ENCODE data around the gene NSD2. TPM values are rescaled to one million over a fixed set of nuclear protein-coding genes. Genes with fewer than 3 reads are reported as not detected.

The NSD2 gene
- total and polyA plus RNA-seq, 7 donors, result 7.2 to 57.9 (median 36.0) TPM

- H3K27me3 ChIP-seq, result no peaks in the 10 kb centered on the region
- no peaks in the 10 kb centered on the region for H3K9me3 ChIP-seq
- intact Hi-C loops (cut with DNase I), result no loop called here
- no peaks in the 10 kb centered on the region for H3K4me1 ChIP-seq
- TF ChIP-seq EP300 (IDR thresholded peaks at IDR 0.05), result no peak
- no peak for TF ChIP-seq POLR2AphosphoS5 (IDR thresholded peaks at IDR 0.05)
- no peak for TF ChIP-seq CTCF (IDR thresholded peaks at IDR 0.05)
- TF ChIP-seq POLR2A (IDR thresholded peaks at IDR 0.05), result no peak
- peaks cover 22 to 79% (median 40%) of the 10 kb centered on the region in 4 donors for H3K36me3 ChIP-seq
- DNase-seq, result no peak
- no peak overlapping the region for H3K4me3 ChIP-seq
- WGBS, 2 donors, result 92 to 93% methylated on average over 14 of the region's 14 CpGs
- no peak overlapping the region for H3K27ac ChIP-seq
Measured at GRCh38 chr4:1975391-1975801, 104.2 kb downstream of the NSD2 start.

GRCh38 chr4:1975880-1976279 lies 104.7 kb downstream of the NSD2 start:
- H3K36me3 ChIP-seq, result peaks cover 22 to 84% (median 38%) of the 10 kb centered on the region in 4 donors
- no peaks in the 10 kb centered on the region for H3K9me3 ChIP-seq
- H3K27ac ChIP-seq, result no peak overlapping the region
- no peak for DNase-seq
- H3K4me3 ChIP-seq, result no peak overlapping the region
- no peaks in the 10 kb centered on the region for H3K4me1 ChIP-seq
- no peaks in the 10 kb centered on the region for H3K27me3 ChIP-seq
- TF ChIP-seq POLR2AphosphoS5 (IDR thresholded peaks at IDR 0.05), result no peak
- no peak for TF ChIP-seq CTCF (IDR thresholded peaks at IDR 0.05)
- TF ChIP-seq POLR2A (IDR thresholded peaks at IDR 0.05), result no peak
- TF ChIP-seq EP300 (IDR thresholded peaks at IDR 0.05), result no peak
- 96 to 97% methylated on average over 11 of the region's 11 CpGs for WGBS, 2 donors
- intact Hi-C loops (cut with DNase I), result no loop called here

GRCh38 chr4:1976416-1977352 lies 105.5 kb downstream of the NSD2 start:
- Histone ChIP-seq H3K4me1 (no peaks in the 10 kb centered on the region), H3K27me3 (no peaks in the 10 kb centered on the region), H3K9me3 (no peaks in the 10 kb centered on the region), H3K4me3 (no peak overlapping the region), H3K36me3 (peaks cover 22 to 85% (median 38%) of the 10 kb centered on the region in 4 donors), H3K27ac (no peak overlapping the region)
- intact Hi-C loops (cut with DNase I), result no loop called here
- DNase-seq, result no peak
- TF ChIP-seq POLR2AphosphoS5 (IDR thresholded peaks at IDR 0.05) (no peak), POLR2A (IDR thresholded peaks at IDR 0.05) (no peak), EP300 (IDR thresholded peaks at IDR 0.05) (no peak), CTCF (IDR thresholded peaks at IDR 0.05) (no peak)
- WGBS, 2 donors, result 97% methylated on average over 35 of the region's 35 CpGs

- WGBS, 2 donors, result 94 to 96% methylated on average over 13 of the region's 13 CpGs
- no peak for TF ChIP-seq POLR2AphosphoS5 (IDR thresholded peaks at IDR 0.05)
- TF ChIP-seq EP300 (IDR thresholded peaks at IDR 0.05), result no peak
- TF ChIP-seq POLR2A (IDR thresholded peaks at IDR 0.05), result no peak
- peaks cover 32 to 92% (median 49%) of the 10 kb centered on the region in 4 donors for H3K36me3 ChIP-seq
Measured at GRCh38 chr4:1978226-1978625, 107.0 kb downstream of the NSD2 start.

GRCh38 chr4:1978741-1979476 lies 107.7 kb downstream of the NSD2 start:
- Histone ChIP-seq H3K9me3 (no peaks in the 10 kb centered on the region), H3K36me3 (peaks cover 39 to 93% (median 54%) of the 10 kb centered on the region in 4 donors), H3K4me1 (no peaks in the 10 kb centered on the region), H3K27ac (no peak overlapping the region), H3K4me3 (no peak overlapping the region), H3K27me3 (no peaks in the 10 kb centered on the region)
- 95% methylated on average over 45 of the region's 45 CpGs for WGBS, 2 donors
- no peak for DNase-seq
- TF ChIP-seq POLR2AphosphoS5 (IDR thresholded peaks at IDR 0.05) (no peak), EP300 (IDR thresholded peaks at IDR 0.05) (no peak), CTCF (IDR thresholded peaks at IDR 0.05) (no peak)
- intact Hi-C loops (cut with DNase I), result no loop called here

More at GRCh38 chr4:1978226-1978625, 107.0 kb downstream of the NSD2 start:
- H3K27ac ChIP-seq, result no peak overlapping the region
- DNase-seq, result no peak
- no peaks in the 10 kb centered on the region for H3K27me3 ChIP-seq
- H3K4me1 ChIP-seq, result no peaks in the 10 kb centered on the region
- H3K4me3 ChIP-seq, result no peak overlapping the region
- intact Hi-C loops (cut with DNase I), result no loop called here
- no peaks in the 10 kb centered on the region for H3K9me3 ChIP-seq

Data from sigmoid colon (tissue), 7 donors.